Cardiac muscle cell (in vitro differentiated cells and primary cell): ENCODE measurements around the gene UBR4. TPM values are rescaled to one million over a fixed set of nuclear protein-coding genes. Genes with fewer than 3 reads are reported as not detected.
A peak's percentile ranks its signal among the peaks of the same experiment; 100 is the strongest.
"Not testable (repeated sequence)": the region's sequence is repeated elsewhere in the genome, so short reads cannot be mapped to it uniquely, and the experiment has no call there.

Experiments used
- DNase-seq, 2 donors: peaks; one replicate each; pipeline versions ENCODE4 v3.0.0 to v3.0.0-alpha.2; 2010 to 2017; ENCODE audit warnings: low read depth in 1 of 2, low spot score in 1 of 2
- H3K27ac ChIP-seq: fragments of 200-600 bp; sonication (generic); 2 replicates; pipeline ENCODE4 v1.5.1; 2016
- H3K27me3 ChIP-seq: fragments of 200-600 bp; sonication (generic); 2 replicates; pipeline ENCODE4 v1.6.0; 2016; ENCODE audit warnings: control low read depth
- H3K36me3 ChIP-seq: fragments of 200-600 bp; sonication (generic); 2 replicates; pipeline ENCODE4 v1.5.1; 2016; ENCODE audit warnings: control low read depth
- H3K4me1 ChIP-seq: fragments of 200-600 bp; sonication (generic); 2 replicates; pipeline ENCODE4 v1.8.1; 2017; ENCODE audit warnings: low read depth, mild to moderate bottlenecking, mixed run types
- H3K4me3 ChIP-seq: fragments of 200-600 bp; sonication (generic); 2 replicates; pipeline ENCODE4 v1.5.1; 2016; ENCODE audit warnings: mild to moderate bottlenecking
- H3K9me3 ChIP-seq: fragments of 200-600 bp; sonication (generic); 2 replicates; pipeline ENCODE4 v1.5.1; 2017; ENCODE audit warnings: low read depth, mild to moderate bottlenecking, control low read depth
- polyA plus RNA-seq: library from polyadenylated mRNA; unstranded; fragments of >200 nt; fragmentation: Nextera tagmentation; extraction: Ambion mirVana; gene quantifications from 2 replicates; pipeline ENCODE4 v1.2.1, GENCODE V29; 2016
- total RNA-seq: library from RNA; depleted of rRNA; stranded (reverse); fragments of >200 nt; gene quantifications from 2 replicates; pipeline ENCODE4 v1.2.3, GENCODE V29; 2016
- TF ChIP-seq, protein P1 (sequence below): IDR thresholded peaks from 2 replicates; pipeline ENCODE4 v1.5.1; 2012; ENCODE audit warnings: low read depth, mild to moderate bottlenecking, low read length

UBR4 gene
- 105 and 206 TPM in 2 replicates for total RNA-seq
- 76.4 and 96.6 TPM in 2 replicates for polyA plus RNA-seq

GRCh38 chr1:19209990-19210771, at the start of gene UBR4:
UBR4 (minus strand) TSS chr1:19210266; CDS start chr1:19210248, 18 bp downstream.
- Histone ChIP-seq H3K36me3 (no peaks in the 10 kb centered on the region), H3K4me1 (peaks cover 39% of the 10 kb centered on the region), H3K4me3 (peak within 1 kb of the TSS; percentile 66), H3K9me3 (no peaks in the 10 kb centered on the region), H3K27ac (peak within 1 kb of the TSS; percentile 90), H3K27me3 (no peaks in the 10 kb centered on the region)
- peak; percentile 96 for DNase-seq
- TF ChIP-seq, protein P1, sequence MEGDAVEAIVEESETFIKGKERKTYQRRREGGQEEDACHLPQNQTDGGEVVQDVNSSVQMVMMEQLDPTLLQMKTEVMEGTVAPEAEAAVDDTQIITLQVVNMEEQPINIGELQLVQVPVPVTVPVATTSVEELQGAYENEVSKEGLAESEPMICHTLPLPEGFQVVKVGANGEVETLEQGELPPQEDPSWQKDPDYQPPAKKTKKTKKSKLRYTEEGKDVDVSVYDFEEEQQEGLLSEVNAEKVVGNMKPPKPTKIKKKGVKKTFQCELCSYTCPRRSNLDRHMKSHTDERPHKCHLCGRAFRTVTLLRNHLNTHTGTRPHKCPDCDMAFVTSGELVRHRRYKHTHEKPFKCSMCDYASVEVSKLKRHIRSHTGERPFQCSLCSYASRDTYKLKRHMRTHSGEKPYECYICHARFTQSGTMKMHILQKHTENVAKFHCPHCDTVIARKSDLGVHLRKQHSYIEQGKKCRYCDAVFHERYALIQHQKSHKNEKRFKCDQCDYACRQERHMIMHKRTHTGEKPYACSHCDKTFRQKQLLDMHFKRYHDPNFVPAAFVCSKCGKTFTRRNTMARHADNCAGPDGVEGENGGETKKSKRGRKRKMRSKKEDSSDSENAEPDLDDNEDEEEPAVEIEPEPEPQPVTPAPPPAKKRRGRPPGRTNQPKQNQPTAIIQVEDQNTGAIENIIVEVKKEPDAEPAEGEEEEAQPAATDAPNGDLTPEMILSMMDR: no peak

DNA sequence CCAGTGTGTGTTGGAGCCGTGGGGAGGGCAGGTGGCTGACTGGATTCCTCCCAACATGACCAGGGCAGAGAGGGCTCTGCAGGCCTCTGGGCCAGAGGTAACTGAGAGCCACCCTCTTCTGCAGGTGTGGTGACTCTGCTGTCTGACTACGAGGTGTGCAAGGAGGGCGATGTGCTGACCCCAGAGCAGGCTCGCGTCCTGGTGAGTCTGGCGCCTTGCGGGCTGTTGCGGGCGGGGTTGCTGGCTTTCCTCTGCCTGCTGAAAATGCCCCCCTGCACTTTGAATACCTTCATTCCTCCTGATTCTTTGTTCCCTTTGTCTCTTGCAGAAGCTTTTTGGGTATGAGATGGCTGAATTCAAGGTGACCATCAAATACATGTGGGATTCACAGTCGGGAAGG, 48.3 kb upstream of the UBR4 start:
- H3K27ac ChIP-seq: no peak overlapping the region
- no peaks in the 10 kb centered on the region for H3K27me3 ChIP-seq
- DNase-seq: no peak
- no peak overlapping the region for H3K4me3 ChIP-seq
- TF ChIP-seq, protein P1: no peak
- peaks cover 17% of the 10 kb centered on the region for H3K36me3 ChIP-seq
- H3K9me3 ChIP-seq: no peaks in the 10 kb centered on the region
- H3K4me1 ChIP-seq: peaks cover under 1% of the 10 kb centered on the region

GRCh38 chr1:19257178-19257914, 47.3 kb upstream of the UBR4 start:
- Histone ChIP-seq H3K4me3 (no peak overlapping the region), H3K27ac (no peak overlapping the region), H3K9me3 (no peaks in the 10 kb centered on the region), H3K27me3 (no peaks in the 10 kb centered on the region), H3K4me1 (peaks cover 10% of the 10 kb centered on the region), H3K36me3 (peaks cover 17% of the 10 kb centered on the region)
- peak in 1 of 2 donors; percentile 44 for DNase-seq
- TF ChIP-seq, protein P1: no peak

- not testable (repeated sequence) for H3K27ac ChIP-seq, DNase-seq, H3K9me3 ChIP-seq, H3K4me3 ChIP-seq, H3K27me3 ChIP-seq
- Histone ChIP-seq H3K36me3 (peaks cover 17% of the 10 kb centered on the region), H3K4me1 (peaks cover 11% of the 10 kb centered on the region)
Measured at GRCh38 chr1:19256301-19256700, 46.2 kb upstream of the UBR4 start.

- Histone ChIP-seq H3K4me1 (peaks cover 15% of the 10 kb centered on the region), H3K27ac (no peak overlapping the region), H3K36me3 (peaks cover 17% of the 10 kb centered on the region), H3K9me3 (no peaks in the 10 kb centered on the region), H3K4me3 (no peak overlapping the region), H3K27me3 (no peaks in the 10 kb centered on the region)
- no peak for DNase-seq
- TF ChIP-seq, protein P1: no peak
Measured at GRCh38 chr1:19255288-19255687, 45.2 kb upstream of the UBR4 start.

- peaks cover 12% of the 10 kb centered on the region for H3K36me3 ChIP-seq
- no peak for DNase-seq
- H3K27ac ChIP-seq: no peak overlapping the region
- H3K4me1 ChIP-seq: peaks cover 16% of the 10 kb centered on the region
- H3K27me3 ChIP-seq: no peaks in the 10 kb centered on the region
- no peak overlapping the region for H3K4me3 ChIP-seq
- H3K9me3 ChIP-seq: no peaks in the 10 kb centered on the region
- TF ChIP-seq, protein P1: no peak
Measured at GRCh38 chr1:19254416-19254815, 44.4 kb upstream of the UBR4 start.
